ENCODE data around the gene IL17REL. TPM values are rescaled to one million over a fixed set of nuclear protein-coding genes. Genes with fewer than 3 reads are reported as not detected.

IL17REL gene
- total and polyA plus RNA-seq, 3 experiments from 2014 or later: 0.20 to 0.29 TPM; not detected in 1

GRCh38 chr22:50048061-50048765, 35.6 kb upstream of the IL17REL start:
- Mint-ChIP-seq H3K4me1 (peaks cover 5 to 14% (median 13%) of the 10 kb centered on the region in 3 donors), H3K9me3 (peaks cover 0 to 7% (median 0%) of the 10 kb centered on the region in 5 donors), H3K36me3 (no peaks in the 10 kb centered on the region), H3K4me3 (no peak overlapping the region), H3K27ac (no peak overlapping the region), H3K27me3 (peaks cover 6 to 32% of the 10 kb centered on the region in 2 donors)
- Histone ChIP-seq H3K27ac (ENCODE audit: low read depth, low read length) (no peak overlapping the region), H3K4me1 (ENCODE audit: insufficient read depth, low read length) (no peaks in the 10 kb centered on the region), H3K36me3 (ENCODE audit: insufficient read depth, low read length) (no peaks in the 10 kb centered on the region), H3K27me3 (ENCODE audit: insufficient read depth, low read length, poor library complexity, severe bottlenecking) (no peaks in the 10 kb centered on the region), H3K4me3 (ENCODE audit: low read length) (no peak overlapping the region), H3K9me3 (ENCODE audit: low read length) (no peaks in the 10 kb centered on the region)
- ChIA-PET CTCF (no interaction called here), POLR2A (no interaction called here)
- DNase-seq: no peak

GRCh38 chr22:50047346-50047745, 34.8 kb upstream of the IL17REL start:
- Mint-ChIP-seq H3K27ac (no peak overlapping the region), H3K4me3 (no peak overlapping the region), H3K4me1 (peaks cover 5 to 14% (median 13%) of the 10 kb centered on the region in 3 donors), H3K27me3 (peaks cover 6 to 37% of the 10 kb centered on the region in 2 donors), H3K36me3 (no peaks in the 10 kb centered on the region), H3K9me3 (peaks cover 0 to 5% (median 0%) of the 10 kb centered on the region in 5 donors)
- no peaks in the 10 kb centered on the region for H3K36me3 ChIP-seq (ENCODE audit: insufficient read depth, low read length)
- ChIA-PET CTCF (no interaction called here), POLR2A (no interaction called here)
- H3K4me1 ChIP-seq (ENCODE audit: insufficient read depth, low read length): no peaks in the 10 kb centered on the region
- H3K9me3 ChIP-seq (ENCODE audit: low read length): no peaks in the 10 kb centered on the region
- no peaks in the 10 kb centered on the region for H3K27me3 ChIP-seq (ENCODE audit: insufficient read depth, low read length, poor library complexity, severe bottlenecking)
- H3K4me3 ChIP-seq (ENCODE audit: low read length): no peak overlapping the region
- peak in 1 of 5 donors; percentile 2 for DNase-seq
- H3K27ac ChIP-seq (ENCODE audit: low read depth, low read length): no peak overlapping the region

- H3K27ac Mint-ChIP-seq: no peak overlapping the region
- ChIA-PET POLR2A (no interaction called here), CTCF (no interaction called here)
- peak in 1 of 5 donors; percentile 38 for DNase-seq
- peaks cover 5 to 14% (median 13%) of the 10 kb centered on the region in 3 donors for H3K4me1 Mint-ChIP-seq
- no peaks in the 10 kb centered on the region for H3K9me3 Mint-ChIP-seq
- H3K9me3 ChIP-seq (ENCODE audit: low read length): no peaks in the 10 kb centered on the region
- H3K27me3 ChIP-seq (ENCODE audit: insufficient read depth, low read length, poor library complexity, severe bottlenecking): no peaks in the 10 kb centered on the region
- no peak overlapping the region for H3K27ac ChIP-seq (ENCODE audit: low read depth, low read length)
- H3K36me3 Mint-ChIP-seq: no peaks in the 10 kb centered on the region
- peaks cover 8 to 37% of the 10 kb centered on the region in 2 donors for H3K27me3 Mint-ChIP-seq
- no peak overlapping the region for H3K4me3 Mint-ChIP-seq
- H3K4me3 ChIP-seq (ENCODE audit: low read length): no peak overlapping the region
- no peaks in the 10 kb centered on the region for H3K4me1 ChIP-seq (ENCODE audit: insufficient read depth, low read length)
- H3K36me3 ChIP-seq (ENCODE audit: insufficient read depth, low read length): no peaks in the 10 kb centered on the region
These were observed 34.1 kb upstream of the IL17REL start for GRCh38 chr22:50046481-50047245.

- no peaks in the 10 kb centered on the region for H3K36me3 Mint-ChIP-seq
- Histone ChIP-seq H3K36me3 (ENCODE audit: insufficient read depth, low read length) (no peaks in the 10 kb centered on the region), H3K4me3 (ENCODE audit: low read length) (no peak overlapping the region), H3K4me1 (ENCODE audit: insufficient read depth, low read length) (no peaks in the 10 kb centered on the region), H3K27me3 (ENCODE audit: insufficient read depth, low read length, poor library complexity, severe bottlenecking) (peaks cover 2% of the 10 kb centered on the region), H3K9me3 (ENCODE audit: low read length) (no peaks in the 10 kb centered on the region), H3K27ac (ENCODE audit: low read depth, low read length) (no peak overlapping the region)
- ChIA-PET POLR2A (no interaction called here), CTCF (no interaction called here)
- no peak overlapping the region for H3K4me3 Mint-ChIP-seq
- no peaks in the 10 kb centered on the region for H3K9me3 Mint-ChIP-seq
- DNase-seq: peak in 1 of 5 donors; percentile 30
- peaks cover 10 to 31% of the 10 kb centered on the region in 2 donors for H3K27me3 Mint-ChIP-seq
- H3K4me1 Mint-ChIP-seq: peaks cover 5 to 14% (median 13%) of the 10 kb centered on the region in 3 donors
- H3K27ac Mint-ChIP-seq: no peak overlapping the region
These were observed 33.5 kb upstream of the IL17REL start for GRCh38 chr22:50046019-50046415.

GRCh38 chr22:50045211-50046018, 32.9 kb upstream of the IL17REL start:
- Mint-ChIP-seq H3K27ac (no peak overlapping the region), H3K4me3 (no peak overlapping the region), H3K4me1 (peaks cover 5 to 14% (median 13%) of the 10 kb centered on the region in 3 donors), H3K36me3 (no peaks in the 10 kb centered on the region), H3K27me3 (peaks cover 7 to 25% of the 10 kb centered on the region in 2 donors), H3K9me3 (no peaks in the 10 kb centered on the region)
- no peaks in the 10 kb centered on the region for H3K9me3 ChIP-seq (ENCODE audit: low read length)
- ChIA-PET CTCF (no interaction called here), POLR2A (no interaction called here)
- no peak overlapping the region for H3K27ac ChIP-seq (ENCODE audit: low read depth, low read length)
- peak in 1 of 5 donors; percentile 38 for DNase-seq
- H3K4me1 ChIP-seq (ENCODE audit: insufficient read depth, low read length): no peaks in the 10 kb centered on the region
- H3K36me3 ChIP-seq (ENCODE audit: insufficient read depth, low read length): no peaks in the 10 kb centered on the region
- H3K27me3 ChIP-seq (ENCODE audit: insufficient read depth, low read length, poor library complexity, severe bottlenecking): peaks cover 3% of the 10 kb centered on the region
- no peak overlapping the region for H3K4me3 ChIP-seq (ENCODE audit: low read length)

GRCh38 chr22:50044485-50045118, 32.0 kb upstream of the IL17REL start:
- H3K36me3 ChIP-seq (ENCODE audit: insufficient read depth, low read length): no peaks in the 10 kb centered on the region
- H3K4me3 Mint-ChIP-seq: peak overlapping the region in 1 of 7 donors; percentile 14
- H3K27ac Mint-ChIP-seq: no peak overlapping the region
- POLR2A ChIA-PET: no interaction called here
- peaks cover 3% of the 10 kb centered on the region for H3K27me3 ChIP-seq (ENCODE audit: insufficient read depth, low read length, poor library complexity, severe bottlenecking)
- peaks cover 0 to under 1% (median 0%) of the 10 kb centered on the region in 3 donors for H3K36me3 Mint-ChIP-seq
- H3K27ac ChIP-seq (ENCODE audit: low read depth, low read length): no peak overlapping the region
- no peaks in the 10 kb centered on the region for H3K9me3 ChIP-seq (ENCODE audit: low read length)
- H3K4me3 ChIP-seq (ENCODE audit: low read length): no peak overlapping the region
- no peaks in the 10 kb centered on the region for H3K4me1 ChIP-seq (ENCODE audit: insufficient read depth, low read length)
- H3K9me3 Mint-ChIP-seq: no peaks in the 10 kb centered on the region
- H3K27me3 Mint-ChIP-seq: peaks cover 7 to 25% of the 10 kb centered on the region in 2 donors
- CTCF ChIA-PET: no interaction called here
- peaks cover 5 to 14% (median 13%) of the 10 kb centered on the region in 3 donors for H3K4me1 Mint-ChIP-seq
- peak in 1 of 5 donors; percentile 34 for DNase-seq

GRCh38 chr22:50041361-50042065, 28.9 kb upstream of the IL17REL start:
- H3K4me3 Mint-ChIP-seq: no peak overlapping the region
- CTCF ChIA-PET: no interaction called here

More at GRCh38 chr22:50041361-50042065, 28.9 kb upstream of the IL17REL start:
- Histone ChIP-seq H3K9me3 (ENCODE audit: low read length) (no peaks in the 10 kb centered on the region), H3K4me3 (ENCODE audit: low read length) (no peak overlapping the region), H3K36me3 (ENCODE audit: insufficient read depth, low read length) (no peaks in the 10 kb centered on the region), H3K27me3 (ENCODE audit: insufficient read depth, low read length, poor library complexity, severe bottlenecking) (peaks cover 3% of the 10 kb centered on the region), H3K4me1 (ENCODE audit: insufficient read depth, low read length) (no peaks in the 10 kb centered on the region), H3K27ac (ENCODE audit: low read depth, low read length) (no peak overlapping the region)
- H3K36me3 Mint-ChIP-seq: peaks cover 0 to 7% (median 0%) of the 10 kb centered on the region in 3 donors
- H3K27ac Mint-ChIP-seq: no peak overlapping the region
- H3K4me1 Mint-ChIP-seq: peaks cover 5 to 14% (median 13%) of the 10 kb centered on the region in 3 donors
- H3K9me3 Mint-ChIP-seq: peaks cover 0 to 9% (median 5%) of the 10 kb centered on the region in 5 donors
- POLR2A ChIA-PET: no interaction called here
- DNase-seq: peak in 1 of 5 donors; percentile 41
- H3K27me3 Mint-ChIP-seq: peaks cover 10 to 24% of the 10 kb centered on the region in 2 donors
